Middle frontal gyrus (tissue), 1 donor: Measurements from ENCODE around the gene CIDEB.

Experiments used
- DNase-seq: peaks from one replicate; pipeline ENCODE4 v3.0.0-alpha.2; 2015; ENCODE audit warnings: low spot score; ENCODE audit errors: extremely low spot score

Gene CIDEB

GRCh38 chr14:24255438-24255837 lies 52.3 kb downstream of the CIDEB start:
- no peak for DNase-seq
